IMR-90 (cell line): Measurements from ENCODE around the gene BCL2. TPM values are rescaled to one million over a fixed set of nuclear protein-coding genes. Genes with fewer than 3 reads are reported as not detected.

Experiments used
- ATAC-seq: fragments of 200-7000 bp; cut with Tn5 transposase; 2 replicates; pipeline ENCODE4 v1.9.1; 2020; ENCODE audit warnings: low read depth, mild to moderate bottlenecking, moderate library complexity
- BruUV-seq: library from RNA; stranded (reverse); fragments of 400-500 nt; replicated peaks from 2 replicates; lab custom pipeline; 2021; lab: Mats Ljungman, UMichigan
- CTCF ChIA-PET: fragments of 300-600 bp; formaldehyde crosslinking; extraction: SDS; loops from one replicate; lab custom pipeline; 2021; ENCODE audit warnings: antibody characterized with exemption; lab: Yijun Ruan, JAX
- POLR2A ChIA-PET: fragments of 300-600 bp; sonication (Branson Sonifier 250); formaldehyde crosslinking; loops from one replicate; lab custom pipeline; 2022; ENCODE audit warnings: antibody characterized with exemption; ENCODE audit not compliant: unreplicated experiment; lab: Charles Lee
- DNase-seq: peaks from one replicate; pipeline ENCODE4 v3.0.0; 2013
- H2AFZ ChIP-seq: replicated peaks from 2 replicates; pipeline ENCODE3; 2013; ENCODE audit warnings: low read length, mild to moderate bottlenecking; ENCODE audit not compliant: poor library complexity
- H2AK5ac ChIP-seq: 2 replicates; pipeline ENCODE4 v1.6.1; 2013; ENCODE audit warnings: low read depth, low read length, inconsistent platforms
- H2AK9ac ChIP-seq: replicated peaks from 2 replicates; pipeline ENCODE3; 2013; ENCODE audit warnings: mild to moderate bottlenecking, low read depth, low read length, moderate library complexity; ENCODE audit not compliant: poor library complexity
- H2BK120ac ChIP-seq: 2 replicates; pipeline ENCODE4 v1.6.1; 2013; ENCODE audit warnings: low read depth, low read length, inconsistent platforms
- H2BK15ac ChIP-seq: 3 replicates; pipeline ENCODE4 v1.6.1; 2013; ENCODE audit warnings: low read depth, low read length, inconsistent platforms
- H2BK20ac ChIP-seq: 2 replicates; pipeline ENCODE4 v1.6.1; 2013; ENCODE audit warnings: low read depth, mild to moderate bottlenecking, inconsistent platforms, low read length, moderate library complexity
- H2BK5ac ChIP-seq: 2 replicates; pipeline ENCODE4 v1.6.1; 2013; ENCODE audit warnings: mild to moderate bottlenecking, low read depth, low read length, inconsistent platforms; ENCODE audit not compliant: poor library complexity, severe bottlenecking
- H3K14ac ChIP-seq: replicated peaks from 2 replicates; pipeline ENCODE4 v1.6.1; 2013; ENCODE audit warnings: low read depth, low read length, inconsistent platforms
- H3K18ac ChIP-seq: 2 replicates; pipeline ENCODE4 v1.6.1; 2013; ENCODE audit warnings: low read depth, low read length, control low read depth
- H3K23ac ChIP-seq: 2 replicates; pipeline ENCODE4 v1.6.1; 2013; ENCODE audit warnings: low read depth, low read length, inconsistent platforms
- H3K27ac ChIP-seq: 2 replicates; pipeline ENCODE4 v1.5.1; 2013; ENCODE audit warnings: mild to moderate bottlenecking, control low read depth, low read length; ENCODE audit not compliant: insufficient read depth
- H3K27me3 ChIP-seq: 2 replicates; pipeline ENCODE4 v1.6.1; 2013; ENCODE audit warnings: low read length; ENCODE audit not compliant: control insufficient read depth, insufficient read depth
- H3K36me3 ChIP-seq: 2 replicates; pipeline ENCODE4 v1.6.1; 2013; ENCODE audit warnings: low read length, mixed read lengths; ENCODE audit not compliant: control insufficient read depth, insufficient read depth
- H3K4ac ChIP-seq: 2 replicates; pipeline ENCODE4 v1.6.1; 2013; ENCODE audit warnings: low read depth, low read length, inconsistent platforms
- H3K4me1 ChIP-seq: 2 replicates; pipeline ENCODE4 v1.6.1; 2013; ENCODE audit warnings: low read length, mixed read lengths; ENCODE audit not compliant: control insufficient read depth, insufficient read depth
- H3K4me2 ChIP-seq: 2 replicates; pipeline ENCODE4 v1.6.1; 2013; ENCODE audit warnings: low read depth, mild to moderate bottlenecking, control low read depth, low read length, moderate library complexity
- H3K4me3 ChIP-seq: 2 replicates; pipeline ENCODE4 v1.5.1; 2013; ENCODE audit warnings: low read depth, mild to moderate bottlenecking, control low read depth, low read length, moderate library complexity; ENCODE audit not compliant: insufficient read depth
- H3K56ac ChIP-seq: 2 replicates; pipeline ENCODE4 v1.6.1; 2013; ENCODE audit warnings: low read length, inconsistent platforms; ENCODE audit not compliant: insufficient read depth; ENCODE audit errors: extremely low read depth
- H3K79me1 ChIP-seq, 2 experiments: 2 replicates each; pipeline ENCODE4 v1.6.1; 2013; ENCODE audit warnings: low read length in 2 of 2, inconsistent platforms in 1 of 2, low read depth in 1 of 2
- H3K9ac ChIP-seq: 2 replicates; pipeline ENCODE4 v1.6.1; 2013; ENCODE audit warnings: low read depth, low read length, control low read depth
- H3K9me1 ChIP-seq: 2 replicates; pipeline ENCODE4 v1.6.1; 2013; ENCODE audit warnings: low read length, inconsistent platforms; ENCODE audit not compliant: insufficient read depth
- H3K9me3 ChIP-seq: 2 replicates; pipeline ENCODE4 v1.6.1; 2013; ENCODE audit warnings: low read length; ENCODE audit not compliant: control insufficient read depth, insufficient read depth
- H4K20me1 ChIP-seq: 2 replicates; pipeline ENCODE4 v1.6.1; 2013; ENCODE audit warnings: low read length, inconsistent platforms; ENCODE audit not compliant: insufficient read depth
- H4K5ac ChIP-seq: 2 replicates; pipeline ENCODE4 v1.6.1; 2013; ENCODE audit warnings: mild to moderate bottlenecking, low read depth, low read length, control low read depth
- H4K8ac ChIP-seq, 2 experiments: 2 replicates each; pipeline ENCODE4 v1.6.1; 2013; ENCODE audit warnings: low read depth in 2 of 2, low read length in 2 of 2, control low read depth in 1 of 2, inconsistent platforms in 1 of 2
- H4K91ac ChIP-seq: 2 replicates; pipeline ENCODE4 v1.6.1; 2013; ENCODE audit warnings: low read depth, low read length, inconsistent platforms; ENCODE audit not compliant: insufficient read depth
- CEBPB ChIP-seq: IDR thresholded peaks from 2 replicates; pipeline ENCODE4 v1.6.1; 2012; ENCODE audit warnings: low read depth, low read length, improper control_type of control experiment
- MAZ ChIP-seq: IDR thresholded peaks from 2 replicates; pipeline ENCODE4 v1.6.1; 2012; ENCODE audit warnings: low read depth, mild to moderate bottlenecking, low read length, improper control_type of control experiment, moderate library complexity, borderline replicate concordance
- WGBS, 2 experiments: methylation state at CpG; one replicate each; pipeline versions ENCODE4 v1.1.5 to v1.1.7; 2013; ENCODE audit warnings: missing lambda C conversion rate in 2 of 2; ENCODE audit not compliant: insufficient read length in 1 of 2; ENCODE audit errors: extremely low coverage in 2 of 2; 5-methylcytosine and 5-hydroxymethylcytosine counted together
- dilution Hi-C: fragments of 300-500 bp; cut with HindIII; formaldehyde crosslinking; loops from one replicate; pipeline ENCODE4 v1.14.3; 2018; ENCODE audit warnings: low sequenced_read_pairs; ENCODE audit not compliant: unreplicated experiment
- in situ Hi-C: fragments of 300-500 bp; cut with MboI; formaldehyde crosslinking; loops from 3 replicates; pipeline ENCODE4 v1.14.3; 2019; ENCODE audit warnings: low sequenced_read_pairs, inconsistent platforms, mixed read lengths
- intact Hi-C: fragments of 100-400 bp; cut with micrococcal nuclease; formaldehyde crosslinking; loops from 2 replicates; pipeline ENCODE4 v1.10.0; 2022
- polyA plus RNA-seq, 3 experiments: library from polyadenylated mRNA; depleted of rRNA; stranded (reverse); fragments of >200 nt; gene quantifications; 2 replicates each; pipeline ENCODE4 v1.2.3, GENCODE V29; 2012; ENCODE audit warnings: low replicate concordance in 1 of 3
- total RNA-seq: library from RNA; depleted of rRNA; stranded (reverse); fragments of >200 nt; gene quantifications from 2 replicates; pipeline ENCODE4 v1.2.3, GENCODE V29; 2012

The BCL2 gene
- total and polyA plus RNA-seq, 2 of the 4 experiments (the other 2 are of a cell fraction): 0.24 to 0.54 TPM

GRCh38 chr18:63297687-63298399 lies 21.7 kb downstream of the BCL2 start:
- H2AK5ac ChIP-seq: no peak overlapping the region
- intact Hi-C loops (no loop called here), in situ Hi-C loops (no loop called here), dilution Hi-C loops (no loop called here)
- H3K4ac ChIP-seq: no peak overlapping the region
- no peak overlapping the region for H4K8ac ChIP-seq
- H3K4me3 ChIP-seq: no peak overlapping the region
- TF ChIP-seq MAZ (no peak), CEBPB (no peak)
- no peaks in the 10 kb centered on the region; the same call in 1 of the 2 replicates for H3K9me1 ChIP-seq
- H3K27me3 ChIP-seq: peaks cover 2% of the 10 kb centered on the region; the same call in 1 of the 2 replicates
- H3K79me1 ChIP-seq: no peaks in the 10 kb centered on the region
- H3K4me1 ChIP-seq: no peaks in the 10 kb centered on the region; the same call in 1 of the 2 replicates
- no peak overlapping the region for H3K23ac ChIP-seq
- H3K56ac ChIP-seq: no peak overlapping the region
- H3K9ac ChIP-seq: no peak overlapping the region
- no peak overlapping the region for H2BK5ac ChIP-seq
- H2BK20ac ChIP-seq: no peak overlapping the region
- H2BK120ac ChIP-seq: no peak overlapping the region
- H4K20me1 ChIP-seq: no peaks in the 10 kb centered on the region
- H4K91ac ChIP-seq: no peak overlapping the region
- no peaks in the 10 kb centered on the region for H3K36me3 ChIP-seq
- H3K27ac ChIP-seq: no peak overlapping the region
- H2AFZ ChIP-seq: no peak overlapping the region
- ChIA-PET POLR2A (no interaction called here), CTCF (interaction anchor here (1.2 kb wide), 1 partner anchor 176 kb away, joined by 3 read pairs; no protein-coding TSS in a partner anchor)
- 46% methylated on average over 10 of the region's 16 CpGs; no CpG with 5 or more reads in 1 of the 2 experiments for WGBS, 2 experiments
- no peak overlapping the region for H2BK15ac ChIP-seq
- no peak overlapping the region for H3K18ac ChIP-seq
- BruUV-seq: no TSS peak
- no peak overlapping the region for H2AK9ac ChIP-seq
- ATAC-seq (no peak), DNase-seq (no peak)
- H3K4me2 ChIP-seq: no peak overlapping the region
- no peak overlapping the region for H4K5ac ChIP-seq
- no peak overlapping the region for H3K14ac ChIP-seq
- no peaks in the 10 kb centered on the region for H3K9me3 ChIP-seq
